Mammary epithelial cell (primary cell): ENCODE results near the gene TREML2.

Experiments
- EZH2 ChIP-seq: IDR thresholded peaks from 2 replicates; pipeline ENCODE4 v1.6.1; 2012; ENCODE audit warnings: low read length, inconsistent platforms, borderline replicate concordance
- TF ChIP-seq, protein P1 (sequence below), 2 donors: IDR thresholded peaks in 1 of 2; conservative IDR thresholded peaks in 1 of 2; 2 replicates each; pipeline ENCODE4 v1.5.1; 2011 to 2012; ENCODE audit warnings: inconsistent platforms in 2 of 2, low read length in 2 of 2, mild to moderate bottlenecking in 2 of 2, control low read depth in 1 of 2, low read depth in 1 of 2; ENCODE audit not compliant: insufficient read depth in 1 of 2; ENCODE audit errors: extremely low read depth in 1 of 2

DNA sequence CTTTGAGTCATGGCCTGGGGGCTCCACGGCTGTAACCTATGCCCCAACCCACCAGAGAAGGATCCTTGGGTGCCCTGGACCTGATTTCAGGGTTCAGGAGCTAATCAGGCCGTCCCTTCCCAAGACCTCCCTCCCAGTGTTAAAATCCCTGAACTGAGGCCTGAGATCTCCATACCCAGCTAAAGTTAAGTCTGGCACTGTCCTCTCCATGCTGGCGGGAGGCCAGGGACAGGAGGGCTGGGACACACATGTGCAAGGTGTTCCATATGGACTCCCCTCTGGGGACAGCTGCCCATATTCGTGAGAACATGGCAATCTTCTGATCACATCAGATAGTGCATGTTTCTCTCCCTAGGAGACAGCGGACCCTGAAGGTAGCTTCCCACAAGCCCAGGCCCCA, 15.7 kb upstream of the TREML2 start:
- TF ChIP-seq, protein P1, sequence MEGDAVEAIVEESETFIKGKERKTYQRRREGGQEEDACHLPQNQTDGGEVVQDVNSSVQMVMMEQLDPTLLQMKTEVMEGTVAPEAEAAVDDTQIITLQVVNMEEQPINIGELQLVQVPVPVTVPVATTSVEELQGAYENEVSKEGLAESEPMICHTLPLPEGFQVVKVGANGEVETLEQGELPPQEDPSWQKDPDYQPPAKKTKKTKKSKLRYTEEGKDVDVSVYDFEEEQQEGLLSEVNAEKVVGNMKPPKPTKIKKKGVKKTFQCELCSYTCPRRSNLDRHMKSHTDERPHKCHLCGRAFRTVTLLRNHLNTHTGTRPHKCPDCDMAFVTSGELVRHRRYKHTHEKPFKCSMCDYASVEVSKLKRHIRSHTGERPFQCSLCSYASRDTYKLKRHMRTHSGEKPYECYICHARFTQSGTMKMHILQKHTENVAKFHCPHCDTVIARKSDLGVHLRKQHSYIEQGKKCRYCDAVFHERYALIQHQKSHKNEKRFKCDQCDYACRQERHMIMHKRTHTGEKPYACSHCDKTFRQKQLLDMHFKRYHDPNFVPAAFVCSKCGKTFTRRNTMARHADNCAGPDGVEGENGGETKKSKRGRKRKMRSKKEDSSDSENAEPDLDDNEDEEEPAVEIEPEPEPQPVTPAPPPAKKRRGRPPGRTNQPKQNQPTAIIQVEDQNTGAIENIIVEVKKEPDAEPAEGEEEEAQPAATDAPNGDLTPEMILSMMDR (conservative IDR thresholded peaks at IDR 0.05 in 1 of 2, IDR thresholded peaks at IDR 0.05 in 1 of 2; ENCODE audit: extremely low read depth in 1 of 2, insufficient read depth in 1 of 2, low read depth in 1 of 2, low read length in 2 of 2), result no peak
- TF ChIP-seq EZH2, result no peak
